HG02885 (cell line): ENCODE data around the gene BRD7.

Experiments
- ATAC-seq: cut with Tn5 transposase; IDR thresholded peaks from one replicate; pipeline ENCODE4 v1.9.1; 2021; ENCODE audit warnings: mild to moderate bottlenecking; ENCODE audit not compliant: unreplicated experiment, poor library complexity

The BRD7 gene

GRCh38 chr16:50368410-50369132, at the start of gene BRD7:
Gene BRD7 (minus strand): TSS chr16:50368988. CDS start chr16:50368774, 214 bp downstream.
- ATAC-seq: peak; percentile 79

- no peak for ATAC-seq
These were observed 47.6 kb upstream of the BRD7 start for GRCh38 chr16:50416388-50416787.

- ATAC-seq: no peak
These were observed 45.4 kb upstream of the BRD7 start for GRCh38 chr16:50414152-50414551.

GRCh38 chr16:50411034-50411433, 42.2 kb upstream of the BRD7 start:
- ATAC-seq: no peak

- ATAC-seq: no peak
These were observed 39.3 kb upstream of the BRD7 start for GRCh38 chr16:50408001-50408561.

- no peak for ATAC-seq
These were observed 38.6 kb upstream of the BRD7 start for GRCh38 chr16:50407351-50407750.

GRCh38 chr16:50403491-50403890, 34.7 kb upstream of the BRD7 start:
- ATAC-seq: no peak

GRCh38 chr16:50402298-50402895, 33.6 kb upstream of the BRD7 start:
- no peak for ATAC-seq

GRCh38 chr16:50401355-50401754, 32.6 kb upstream of the BRD7 start:
- ATAC-seq: no peak

GRCh38 chr16:50400967-50401348, 32.2 kb upstream of the BRD7 start:
- no peak for ATAC-seq

- no peak for ATAC-seq
These were observed 31.7 kb upstream of the BRD7 start for GRCh38 chr16:50400312-50400966.

- no peak for ATAC-seq
These were observed 30.6 kb upstream of the BRD7 start for GRCh38 chr16:50399411-50399810.

- no peak for ATAC-seq
These were observed 29.5 kb upstream of the BRD7 start for GRCh38 chr16:50398336-50398735.

GRCh38 chr16:50396761-50397535, 28.2 kb upstream of the BRD7 start:
- ATAC-seq: no peak

GRCh38 chr16:50395763-50396710, 27.2 kb upstream of the BRD7 start:
- peak; percentile 62 for ATAC-seq

- ATAC-seq: no peak
These were observed 25.3 kb upstream of the BRD7 start for GRCh38 chr16:50393858-50394802.

GRCh38 chr16:50393416-50393815, 24.6 kb upstream of the BRD7 start:
- no peak for ATAC-seq

- no peak for ATAC-seq
These were observed 22.3 kb upstream of the BRD7 start for GRCh38 chr16:50390914-50391716.
